ENCODE measurements around the gene CCDC61.

- TF ChIP-seq POLR2A (IDR thresholded peaks at IDR 0.05): no peak
- TF ChIP-seq CTCF (IDR thresholded peaks at IDR 0.05): no peak
Observed at GRCh38 chr19:45981350-45981749, 13.9 kb upstream of the CCDC61 start.

Measured in body of pancreas (tissue), 4 donors.